GM19372 (cell line): ENCODE measurements around the gene PRPF6.
A peak's percentile ranks its signal among the peaks of the same experiment; 100 is the strongest.
"Not testable (repeated sequence)": the region's sequence is repeated elsewhere in the genome, so short reads cannot be mapped to it uniquely, and the experiment has no call there.

Experiments used
- ATAC-seq: cut with Tn5 transposase; IDR thresholded peaks from one replicate; pipeline ENCODE4 v1.9.1; 2021; ENCODE audit warnings: mild to moderate bottlenecking, low read depth, moderate library complexity; ENCODE audit not compliant: unreplicated experiment

PRPF6 gene

DNA sequence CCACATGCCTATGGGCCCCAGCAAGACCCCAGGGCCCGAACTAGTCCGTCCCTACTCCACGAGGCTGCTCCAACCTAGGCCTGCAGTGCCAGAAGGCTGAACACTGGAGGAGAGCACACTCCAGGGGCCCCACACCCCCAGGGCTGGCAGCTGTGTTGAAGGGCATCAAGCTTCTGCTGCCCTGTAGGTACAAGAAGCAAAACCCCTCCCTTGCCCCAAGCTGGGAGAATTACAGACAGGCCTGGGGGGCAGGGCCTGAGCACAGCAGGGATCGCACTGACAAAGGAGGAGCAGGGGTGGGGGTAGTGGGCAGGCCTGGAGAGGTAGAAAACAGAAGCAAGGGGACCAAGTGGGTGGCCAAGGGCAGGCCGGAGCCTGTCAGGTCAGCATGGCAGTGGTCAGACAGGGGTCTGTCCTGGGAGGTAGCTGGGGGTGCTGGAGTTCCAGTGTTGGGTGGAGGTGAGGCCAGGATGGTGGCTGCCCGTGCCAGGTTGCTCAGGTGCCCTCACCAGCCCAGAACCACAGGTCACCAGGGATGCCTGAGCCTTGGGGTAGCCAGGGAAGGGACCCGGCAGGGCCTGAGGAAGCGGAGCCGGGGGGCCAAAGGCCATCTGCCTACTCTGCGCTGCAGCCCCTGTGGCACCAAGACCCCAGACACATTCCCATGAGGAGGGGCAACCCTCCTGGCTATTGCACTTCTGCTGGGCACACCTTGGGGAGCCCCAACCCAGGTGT is 21.8 kb upstream of the PRPF6 start:
- no peak for ATAC-seq

DNA sequence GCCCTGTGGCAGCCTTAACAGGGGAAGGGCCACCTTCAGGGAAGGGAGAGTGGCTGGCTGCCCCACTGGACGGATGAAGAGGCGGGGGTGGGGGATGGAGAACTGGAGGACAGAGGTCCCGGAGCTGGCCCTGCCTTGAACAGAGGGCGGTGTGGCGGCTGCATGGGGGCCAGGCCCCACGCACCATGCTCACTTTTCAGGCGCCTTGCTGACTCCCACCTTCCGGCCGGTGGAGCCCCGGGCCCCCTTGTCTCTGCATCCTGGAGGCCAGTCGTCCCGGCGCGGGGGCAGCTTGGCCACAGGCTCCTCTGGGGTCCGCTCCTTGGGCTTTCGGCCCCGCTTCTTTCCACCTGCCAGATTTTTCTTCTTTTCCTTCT is 21.2 kb upstream of the PRPF6 start:
- no peak for ATAC-seq

DNA sequence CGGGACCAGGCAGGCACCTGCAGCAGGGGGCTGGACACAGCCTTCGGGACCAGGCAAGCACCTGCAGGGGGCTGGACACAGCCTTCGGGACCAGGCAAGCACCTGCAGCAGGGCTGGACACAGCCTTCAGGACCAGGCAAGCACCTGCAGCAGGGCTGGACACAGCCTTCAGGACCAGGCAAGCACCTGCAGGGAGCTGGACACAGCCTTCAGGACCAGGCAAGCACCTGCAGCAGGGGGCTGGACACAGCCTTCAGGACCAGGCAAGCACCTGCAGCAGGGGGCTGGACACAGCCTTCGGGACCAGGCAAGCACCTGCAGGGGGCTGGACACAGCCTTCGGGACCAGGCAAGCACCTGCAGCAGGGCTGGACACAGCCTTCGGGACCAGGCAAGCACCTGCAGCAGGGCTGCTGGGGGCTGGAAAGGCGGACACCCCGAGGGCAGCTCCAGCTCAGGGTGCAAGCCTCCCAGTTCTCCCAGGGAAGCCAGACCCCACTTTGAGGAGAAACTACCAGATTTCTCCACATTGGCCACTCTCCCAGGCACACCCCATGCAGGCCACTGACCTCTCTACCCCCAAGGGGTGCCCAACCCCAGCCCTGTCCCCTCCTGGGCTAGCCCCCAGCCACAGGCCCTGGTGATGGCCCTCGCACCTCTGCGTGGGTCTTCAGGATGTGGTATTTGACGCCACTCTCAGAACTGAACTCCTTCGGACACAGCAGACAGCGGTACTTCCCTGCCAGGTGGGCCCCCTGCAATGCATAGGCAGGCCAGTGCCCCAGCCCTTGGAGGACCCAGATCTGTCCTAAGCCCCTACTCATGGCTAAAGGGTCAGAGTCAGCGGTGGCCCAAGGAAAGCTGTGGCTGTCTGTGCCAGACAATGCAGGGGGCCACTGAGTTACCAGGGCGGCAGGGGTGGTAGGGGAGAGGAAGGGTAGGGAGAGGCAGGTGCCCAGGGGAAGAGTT is 20.0 kb upstream of the PRPF6 start:
- ATAC-seq: not testable (repeated sequence)

DNA sequence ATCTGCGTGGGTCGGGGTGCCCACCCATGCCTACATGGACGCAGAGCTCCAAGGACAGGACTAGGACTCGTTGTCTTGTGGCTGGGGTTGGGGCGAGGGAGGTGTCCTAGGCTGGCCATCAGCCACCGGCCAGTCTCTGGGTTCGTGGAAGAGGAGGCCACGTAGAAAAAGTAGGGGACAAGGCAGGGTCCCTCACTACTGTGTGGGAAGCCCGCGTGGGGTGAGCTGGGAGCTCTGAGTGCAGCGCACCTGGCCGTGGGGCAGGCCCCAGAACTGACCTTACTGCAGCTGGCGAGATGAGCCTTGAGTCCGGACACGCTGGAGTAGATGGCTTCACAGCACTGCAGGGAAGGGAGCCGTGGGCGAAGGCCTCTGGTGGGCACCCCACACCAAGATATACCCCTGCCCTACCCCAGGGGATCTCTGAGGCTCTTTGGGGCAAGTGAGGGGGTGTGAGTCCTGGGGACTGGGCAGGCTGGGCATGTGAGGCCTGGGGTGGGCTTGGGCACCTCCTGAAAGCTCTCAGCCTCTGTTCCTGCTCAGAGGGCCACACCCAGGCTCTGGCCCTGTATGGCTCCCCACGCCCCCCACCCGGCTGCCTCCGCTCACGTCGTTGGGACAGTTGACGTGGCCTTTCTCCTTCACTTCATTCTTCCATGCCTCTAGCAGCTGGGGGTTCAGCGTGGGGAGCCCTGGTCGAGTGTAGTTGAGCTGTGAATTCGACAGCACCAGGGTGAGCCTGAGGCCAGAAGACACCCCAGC is 19.1 kb upstream of the PRPF6 start:
- ATAC-seq: no peak

DNA sequence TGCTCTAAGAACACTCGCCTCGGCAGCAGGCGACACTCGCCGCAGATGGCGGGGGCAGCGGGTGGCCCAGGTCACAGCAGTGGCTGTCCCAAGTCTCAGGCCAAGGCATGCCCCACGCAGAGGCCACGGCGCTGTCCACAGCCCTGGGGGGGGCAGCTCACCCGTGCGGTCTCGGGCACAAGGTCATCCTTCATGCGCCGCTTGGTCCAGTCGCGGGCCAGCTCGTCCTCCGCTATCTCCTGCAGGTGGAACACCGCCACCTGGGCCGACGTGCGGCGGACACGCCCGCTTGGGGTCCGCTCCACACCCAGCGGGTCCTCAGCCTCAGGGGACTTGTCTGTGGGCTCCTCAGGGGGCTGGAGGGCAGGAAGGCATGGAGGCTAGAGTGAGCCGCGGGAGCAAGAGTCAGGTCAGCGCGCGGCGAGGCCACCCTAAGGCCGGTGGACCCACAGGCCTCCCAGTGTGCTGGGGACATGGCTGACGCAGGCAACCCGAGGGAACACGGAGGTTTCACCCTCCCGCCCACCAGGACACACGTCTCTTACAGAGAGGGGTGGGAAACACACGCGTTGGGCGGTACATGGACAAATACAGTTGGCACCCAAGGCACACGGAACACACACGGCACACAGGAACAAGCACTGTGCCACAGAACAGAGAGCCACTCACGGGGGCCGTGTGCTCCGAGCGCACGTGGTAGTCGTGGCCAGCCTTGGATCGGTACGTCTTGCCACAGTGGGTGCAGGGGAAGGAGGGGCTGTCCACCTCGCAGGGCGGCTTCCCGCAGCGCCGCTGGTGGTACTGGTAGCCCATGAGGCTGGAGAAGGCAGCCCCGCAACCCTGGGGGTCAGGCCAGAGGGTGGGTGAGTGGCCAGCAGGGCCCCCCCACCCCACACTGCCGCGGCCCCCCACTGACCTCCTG is 18.2 kb upstream of the PRPF6 start:
- no peak for ATAC-seq

DNA sequence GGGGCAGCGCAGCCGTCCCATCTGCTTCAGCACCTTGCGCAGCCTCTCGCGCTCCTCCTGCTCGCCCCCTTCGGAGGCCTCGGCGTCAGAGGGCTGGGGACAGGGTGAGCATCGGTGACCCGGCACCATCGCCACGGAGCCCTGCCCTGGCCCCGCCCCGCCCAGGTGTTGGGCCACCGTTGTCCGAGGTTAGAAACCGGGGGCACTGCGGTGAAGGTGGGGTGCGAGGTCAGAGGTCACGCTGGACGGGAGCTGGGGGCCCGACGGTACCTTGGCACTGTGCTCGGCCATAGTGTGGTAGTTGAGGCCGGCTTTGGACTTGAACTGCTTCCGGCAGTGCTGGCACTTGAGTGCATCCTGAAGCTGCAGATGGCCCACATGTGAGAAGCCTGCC is 17.6 kb upstream of the PRPF6 start:
- no peak for ATAC-seq

DNA sequence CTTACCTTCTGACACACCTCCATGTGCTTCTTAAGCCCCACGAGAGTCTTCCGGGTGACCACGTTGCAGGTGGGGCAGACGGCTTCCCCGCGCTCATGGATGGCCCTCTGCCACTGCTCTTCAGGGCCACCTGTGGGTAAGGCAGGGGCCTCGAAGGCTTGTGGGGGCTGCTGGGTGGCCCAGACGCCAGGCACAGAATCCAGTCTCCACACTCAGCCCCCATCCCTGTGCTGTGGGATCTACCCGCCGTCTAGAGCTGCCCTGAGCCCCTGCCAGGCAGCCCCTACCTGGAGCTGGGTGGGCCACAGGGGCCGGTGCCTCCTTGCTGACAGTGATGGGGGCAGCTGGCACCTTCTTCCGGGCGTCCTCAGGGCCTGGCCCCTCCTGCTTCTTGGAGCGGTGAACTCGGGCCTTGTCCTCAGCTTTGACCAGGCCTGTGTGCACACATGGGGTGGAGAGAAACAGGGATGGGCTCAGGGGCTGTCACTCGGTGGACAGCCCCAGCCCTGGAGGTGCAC is 17.1 kb upstream of the PRPF6 start:
- ATAC-seq: no peak

DNA sequence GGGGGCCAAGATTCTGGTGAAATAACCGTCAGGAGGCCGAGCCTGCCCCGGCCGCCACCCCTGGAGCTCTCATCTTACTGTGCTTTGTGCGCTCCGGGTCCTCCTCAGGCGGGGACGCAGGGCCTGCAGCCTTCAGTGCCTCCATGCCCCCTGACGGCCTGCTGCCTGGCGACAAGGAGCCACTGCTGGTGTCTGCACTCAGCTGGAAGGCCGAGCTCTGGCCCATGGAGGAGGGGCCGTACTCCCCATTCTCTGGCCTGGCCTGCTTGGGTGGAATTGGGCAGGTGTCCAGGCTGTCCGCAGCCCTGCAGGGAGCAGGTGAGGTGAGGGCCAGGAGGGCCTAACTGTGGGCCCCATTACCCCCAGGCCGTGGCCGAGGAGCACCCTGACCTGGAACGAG is 16.5 kb upstream of the PRPF6 start:
- no peak for ATAC-seq

DNA sequence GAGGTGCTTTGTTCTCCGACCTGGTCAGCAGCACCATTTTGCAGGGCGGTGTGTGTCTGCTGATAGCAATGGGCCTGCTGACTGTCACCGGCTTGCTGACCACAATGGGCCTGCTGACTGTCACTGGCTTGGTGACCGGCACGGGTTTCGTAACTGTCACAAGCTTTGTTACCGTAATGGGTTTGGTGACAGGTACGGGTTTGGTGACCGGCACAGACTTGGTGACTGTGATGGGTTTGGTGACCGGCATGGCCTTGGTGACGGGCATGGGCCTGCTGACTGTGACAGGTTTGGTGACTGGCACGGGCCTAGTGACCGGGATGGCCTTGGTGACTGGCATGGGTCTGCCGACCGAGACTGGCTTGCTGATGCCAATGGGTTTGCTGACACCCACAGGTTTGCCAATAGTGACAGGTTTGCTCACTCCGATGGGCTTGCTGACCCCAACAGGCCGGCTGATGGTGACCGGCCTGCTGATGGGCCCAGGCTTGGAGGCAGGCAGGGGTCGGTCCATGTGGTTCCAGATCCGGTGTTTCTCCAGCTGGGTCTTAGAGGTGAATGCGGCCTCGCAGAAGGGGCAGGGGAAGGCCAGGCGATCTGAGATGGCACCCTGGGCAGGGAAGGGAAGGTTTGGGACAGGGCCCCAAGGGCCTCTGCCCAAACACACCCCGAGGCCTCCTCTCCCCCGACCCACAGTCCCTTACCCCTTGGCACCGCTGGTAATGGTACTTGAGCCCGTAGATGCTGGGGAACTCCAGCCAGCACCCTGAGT is 14.6 kb upstream of the PRPF6 start:
- no peak for ATAC-seq

DNA sequence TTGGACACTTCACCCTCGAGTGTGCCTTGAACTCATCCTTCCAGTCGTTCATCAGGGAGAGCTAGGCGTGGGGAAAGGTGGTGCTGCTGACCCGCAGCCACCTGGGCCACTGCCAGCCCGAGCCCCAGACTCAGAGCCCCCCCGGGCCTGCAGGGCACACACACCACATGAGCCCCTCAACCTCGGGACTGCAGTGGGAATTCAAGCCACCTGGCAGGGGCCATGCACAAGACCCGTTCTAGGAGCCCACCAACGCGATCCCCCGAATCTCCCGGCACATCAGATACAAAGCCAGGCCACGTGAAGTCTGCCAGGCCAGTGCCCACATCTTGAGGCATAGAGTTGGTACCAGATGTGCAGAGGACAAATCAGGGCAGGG is 14.0 kb upstream of the PRPF6 start:
- ATAC-seq: no peak

DNA sequence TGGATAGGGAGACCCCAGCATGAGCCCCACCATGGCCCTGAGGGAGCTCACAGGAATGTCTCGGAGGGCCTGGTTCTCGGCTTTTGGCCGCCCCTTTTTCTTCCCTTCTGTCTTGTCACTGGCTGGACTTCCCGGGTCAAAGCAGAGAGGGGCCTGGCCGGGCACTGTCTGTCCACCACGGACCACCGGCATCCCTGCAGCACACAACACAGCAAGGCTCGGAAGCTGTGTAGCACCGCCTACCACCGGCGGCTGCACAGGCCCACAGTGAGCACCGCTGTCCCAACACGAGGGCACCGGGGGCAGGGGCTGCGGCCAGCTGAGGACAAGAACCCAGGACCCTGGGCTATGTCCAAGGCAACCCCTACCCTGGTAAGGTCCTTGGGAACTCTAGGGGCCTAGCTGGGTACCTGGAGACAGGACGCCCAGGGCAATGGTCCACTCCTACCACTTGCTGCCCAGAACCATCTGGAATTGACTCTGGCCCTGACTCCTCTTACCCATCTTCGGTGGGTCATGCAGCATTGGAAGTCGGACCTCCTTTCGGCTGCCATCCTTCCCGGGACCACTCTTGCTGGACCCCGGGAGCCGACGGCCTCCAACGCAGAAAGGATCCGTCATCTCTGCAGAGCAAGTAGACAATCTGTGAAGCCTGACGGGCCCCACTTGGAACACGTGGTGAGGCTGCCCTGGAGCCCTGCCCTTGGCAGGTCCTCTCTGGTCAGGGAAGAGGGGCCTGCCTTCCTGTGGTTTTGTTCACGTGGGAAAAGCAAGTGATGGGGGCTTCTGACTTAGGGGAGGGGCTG is 13.4 kb upstream of the PRPF6 start:
- ATAC-seq: no peak

DNA sequence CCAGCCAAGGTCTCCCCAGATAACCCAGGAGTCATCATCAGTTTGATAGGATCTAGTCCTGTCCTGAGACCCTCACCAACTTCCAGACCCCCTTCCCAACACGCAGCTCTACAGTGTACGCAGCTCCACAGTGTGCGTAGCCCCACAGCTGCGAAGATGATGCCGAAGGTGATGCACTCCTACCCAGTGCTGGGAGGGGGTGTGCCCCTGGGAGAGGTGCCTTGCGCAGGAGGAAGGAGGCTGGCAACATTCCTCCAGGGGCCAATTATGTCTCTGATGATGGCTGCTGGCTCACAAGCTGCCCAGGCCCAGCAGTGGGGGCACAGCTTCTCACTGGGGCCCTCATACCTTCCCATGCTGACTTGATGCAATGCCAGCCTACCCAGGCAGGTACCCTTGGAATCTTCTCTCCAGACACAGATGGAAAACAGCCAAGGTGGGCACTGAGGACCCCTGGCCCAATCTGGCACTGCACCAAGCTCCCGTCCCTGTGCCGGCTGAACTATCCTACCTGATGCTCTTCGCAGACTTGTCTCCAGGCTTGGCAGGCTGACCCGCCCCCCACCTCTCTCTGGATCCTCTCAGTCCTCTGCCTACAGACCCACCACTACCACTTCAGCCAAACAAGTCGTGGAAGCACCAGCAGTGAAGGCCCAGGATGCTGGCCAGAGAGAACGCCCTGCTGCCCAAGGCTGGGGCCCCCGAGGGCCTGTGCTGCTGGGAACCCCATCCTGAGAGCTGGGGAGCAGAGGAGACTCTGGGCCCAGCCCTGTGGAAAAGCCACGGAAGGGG is 12.6 kb upstream of the PRPF6 start:
- no peak for ATAC-seq

DNA sequence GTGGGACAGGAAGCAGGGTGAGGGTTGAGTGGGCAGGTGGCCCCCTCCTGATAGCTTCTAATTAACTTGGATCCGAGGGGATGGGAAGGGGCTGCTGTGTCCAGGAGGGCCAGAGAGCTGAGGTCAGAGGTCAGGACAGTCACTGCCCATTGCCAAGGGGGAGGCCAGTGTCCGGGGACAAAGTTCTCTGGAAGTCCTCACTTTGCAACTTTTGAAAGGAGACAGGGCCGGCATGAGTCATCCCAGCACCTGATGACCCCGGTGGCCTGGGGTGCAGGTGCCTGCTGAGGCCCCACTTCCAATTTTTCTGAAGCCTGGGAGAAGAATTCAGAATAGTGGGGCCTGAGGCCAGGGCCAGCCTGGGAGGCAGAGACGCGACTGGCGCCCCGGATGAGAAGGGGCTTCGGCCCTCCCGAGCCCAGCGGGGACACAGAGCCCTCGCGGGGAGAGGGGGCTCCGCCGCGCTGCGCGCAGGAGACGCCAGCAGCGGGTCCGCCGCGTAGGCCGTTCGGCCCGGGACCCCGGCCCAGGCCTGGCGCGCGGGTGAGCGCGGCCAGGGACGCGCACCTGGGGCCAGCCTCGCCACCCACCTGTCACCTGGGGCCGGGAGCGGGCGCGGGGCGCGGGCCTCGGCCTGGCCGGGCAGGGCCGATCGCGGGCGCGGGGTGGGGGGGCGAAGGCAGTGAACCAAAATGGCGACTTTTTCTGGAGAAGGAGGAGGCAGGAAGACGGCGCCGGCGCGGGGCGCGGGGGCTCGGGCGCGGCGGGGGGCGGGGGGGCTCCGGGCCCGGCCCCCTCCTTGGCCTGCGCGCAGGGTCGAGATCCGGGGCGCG is 11.8 kb upstream of the PRPF6 start:
- peak; percentile 16 for ATAC-seq

DNA sequence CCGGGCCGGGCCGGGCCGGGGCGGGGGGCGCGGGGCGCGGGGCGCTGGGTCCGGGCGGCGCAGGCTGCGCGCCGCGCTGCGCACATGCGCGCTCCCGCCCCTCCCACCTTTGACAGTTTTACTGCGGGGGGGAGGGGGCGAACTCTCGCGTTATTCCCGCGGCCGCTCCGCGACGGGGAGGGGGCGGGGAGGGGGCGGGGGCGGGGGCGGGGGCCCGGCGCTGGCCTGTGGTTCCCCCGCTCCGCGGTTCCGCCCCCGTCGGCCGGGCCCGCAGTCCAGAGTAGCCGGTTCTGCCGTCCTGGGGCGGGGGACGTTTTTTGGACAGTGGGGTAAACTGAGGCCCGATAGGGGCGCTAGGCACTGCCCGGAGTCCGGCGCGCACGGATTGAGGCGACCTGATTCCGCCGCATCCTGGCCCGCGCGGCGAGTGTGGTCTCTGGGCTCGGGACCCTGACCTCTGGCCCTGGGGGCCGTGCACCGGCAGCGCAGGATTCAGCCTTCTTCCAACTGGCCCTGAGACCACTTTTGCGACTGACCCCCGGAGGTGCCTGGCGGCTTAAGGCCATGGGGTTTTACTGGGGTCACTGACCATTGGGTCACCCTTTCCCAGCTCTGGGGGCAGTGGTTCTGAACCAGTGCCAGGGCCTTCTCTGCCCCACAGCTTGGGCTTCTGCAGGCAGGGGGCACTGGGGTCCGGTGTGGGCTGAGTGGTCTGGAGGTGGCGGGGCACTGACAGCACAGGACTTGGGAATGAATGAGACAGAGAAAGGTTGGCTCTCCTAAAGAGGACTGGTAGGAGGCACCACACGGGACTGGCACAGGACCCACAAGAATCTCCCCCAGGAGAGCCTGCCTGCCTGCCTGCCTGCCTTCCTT is 10.9 kb upstream of the PRPF6 start, which contains the start of gene ZNF512B:
ZNF512B (minus strand) TSS at position 93 of the 876 bp plus-strand sequence. CDS start 1,980 bp downstream, outside the sequence.
- peak; percentile 53 for ATAC-seq

DNA sequence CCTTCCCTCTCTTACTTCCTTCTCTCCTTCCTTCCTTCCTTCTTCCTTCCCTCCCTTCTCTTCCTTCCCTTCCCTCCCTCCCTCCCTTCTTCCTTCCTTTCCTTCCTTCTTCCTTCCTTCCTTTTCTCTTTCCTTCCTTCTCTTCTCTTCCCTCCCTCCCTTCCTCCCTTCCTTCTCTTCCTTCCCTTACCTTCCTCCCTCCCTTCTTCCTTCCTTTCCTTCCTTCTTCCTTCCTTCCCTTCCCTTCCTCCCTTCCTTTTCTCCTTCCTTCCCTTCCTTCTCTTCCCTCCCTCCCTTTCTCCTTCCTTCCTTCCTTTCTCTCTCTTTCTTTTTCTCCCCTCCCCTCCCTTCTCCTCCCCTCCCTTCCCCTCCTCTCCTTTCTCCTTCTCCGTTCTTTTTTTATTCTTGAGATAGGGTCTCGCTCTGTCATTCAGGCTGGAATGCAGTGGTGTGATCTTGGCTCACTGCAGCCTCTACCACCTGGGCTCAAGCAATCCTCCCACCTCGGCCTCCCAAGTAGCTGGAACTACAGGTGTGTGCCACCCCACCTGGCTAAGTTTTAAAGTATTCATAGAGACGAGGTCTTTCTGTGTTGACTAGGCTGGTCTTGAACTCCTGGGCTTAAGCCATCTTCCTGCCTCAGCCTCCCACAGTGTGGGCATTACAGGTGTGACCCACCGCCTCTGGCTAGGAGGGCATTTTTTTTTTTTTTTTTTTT is 10.1 kb upstream of the PRPF6 start:
- no peak for ATAC-seq
